ENCODE data around the gene BCL2L12.

DNA sequence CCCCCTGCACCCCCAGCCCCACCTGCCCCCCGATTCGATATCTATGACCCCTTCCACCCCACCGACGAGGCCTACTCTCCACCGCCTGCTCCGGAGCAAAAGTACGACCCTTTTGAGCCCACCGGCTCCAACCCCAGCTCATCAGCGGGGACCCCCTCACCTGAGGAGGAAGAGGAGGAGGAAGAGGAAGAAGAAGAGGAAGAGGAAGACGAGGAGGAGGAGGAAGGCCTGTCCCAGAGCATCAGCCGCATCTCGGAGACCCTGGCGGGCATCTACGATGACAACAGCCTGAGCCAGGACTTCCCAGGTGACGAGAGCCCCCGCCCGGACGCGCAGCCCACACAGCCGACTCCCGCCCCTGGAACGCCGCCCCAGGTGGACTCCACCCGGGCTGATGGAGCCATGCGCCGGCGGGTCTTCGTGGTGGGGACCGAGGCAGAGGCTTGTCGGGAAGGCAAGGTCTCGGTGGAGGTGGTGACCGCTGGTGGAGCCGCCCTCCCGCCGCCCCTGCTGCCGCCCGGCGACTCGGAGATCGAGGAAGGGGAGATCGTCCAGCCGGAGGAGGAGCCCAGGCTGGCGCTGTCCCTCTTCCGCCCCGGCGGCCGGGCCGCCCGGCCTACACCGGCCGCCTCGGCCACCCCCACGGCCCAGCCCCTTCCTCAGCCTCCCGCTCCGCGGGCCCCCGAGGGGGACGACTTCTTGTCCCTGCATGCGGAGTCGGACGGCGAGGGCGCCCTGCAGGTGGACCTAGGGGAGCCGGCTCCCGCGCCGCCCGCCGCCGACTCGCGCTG, 14.5 kb upstream of the BCL2L12 start:
- TF ChIP-seq, protein P1, sequence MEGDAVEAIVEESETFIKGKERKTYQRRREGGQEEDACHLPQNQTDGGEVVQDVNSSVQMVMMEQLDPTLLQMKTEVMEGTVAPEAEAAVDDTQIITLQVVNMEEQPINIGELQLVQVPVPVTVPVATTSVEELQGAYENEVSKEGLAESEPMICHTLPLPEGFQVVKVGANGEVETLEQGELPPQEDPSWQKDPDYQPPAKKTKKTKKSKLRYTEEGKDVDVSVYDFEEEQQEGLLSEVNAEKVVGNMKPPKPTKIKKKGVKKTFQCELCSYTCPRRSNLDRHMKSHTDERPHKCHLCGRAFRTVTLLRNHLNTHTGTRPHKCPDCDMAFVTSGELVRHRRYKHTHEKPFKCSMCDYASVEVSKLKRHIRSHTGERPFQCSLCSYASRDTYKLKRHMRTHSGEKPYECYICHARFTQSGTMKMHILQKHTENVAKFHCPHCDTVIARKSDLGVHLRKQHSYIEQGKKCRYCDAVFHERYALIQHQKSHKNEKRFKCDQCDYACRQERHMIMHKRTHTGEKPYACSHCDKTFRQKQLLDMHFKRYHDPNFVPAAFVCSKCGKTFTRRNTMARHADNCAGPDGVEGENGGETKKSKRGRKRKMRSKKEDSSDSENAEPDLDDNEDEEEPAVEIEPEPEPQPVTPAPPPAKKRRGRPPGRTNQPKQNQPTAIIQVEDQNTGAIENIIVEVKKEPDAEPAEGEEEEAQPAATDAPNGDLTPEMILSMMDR (IDR thresholded peaks at IDR 0.05) = no peak
- no peak for TF ChIP-seq ZFX (IDR thresholded peaks at IDR 0.05; ENCODE audit: borderline replicate concordance)
